GM19025 (cell line): Measurements from ENCODE around the gene MASP1.
"Not testable (repeated sequence)": the region's sequence is repeated elsewhere in the genome, so short reads cannot be mapped to it uniquely, and the experiment has no call there.

Experiments used
- ATAC-seq: cut with Tn5 transposase; IDR thresholded peaks from one replicate; pipeline ENCODE4 v1.9.1; 2021; ENCODE audit warnings: mild to moderate bottlenecking, low read depth, moderate library complexity; ENCODE audit not compliant: unreplicated experiment

The MASP1 gene

DNA sequence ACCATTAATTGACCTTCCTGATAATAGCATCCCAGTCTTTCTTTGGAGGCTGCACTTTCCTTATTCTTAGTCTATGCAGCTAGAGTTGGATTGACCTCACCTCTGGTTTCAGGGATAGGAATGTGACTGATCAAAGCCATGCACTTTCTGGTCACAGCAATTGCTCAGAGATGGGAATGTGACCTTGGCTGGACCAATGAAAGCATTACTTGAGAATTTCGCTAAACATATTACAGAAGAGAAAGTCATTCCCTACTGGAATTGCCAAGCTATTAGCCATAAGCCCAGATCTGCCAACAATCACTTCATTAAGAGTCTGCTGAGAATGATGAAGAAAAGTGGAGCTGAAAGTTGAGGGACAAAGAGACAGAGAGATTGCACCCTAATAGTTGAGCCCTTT is 61.5 kb downstream of the MASP1 start:
- ATAC-seq: no peak

DNA sequence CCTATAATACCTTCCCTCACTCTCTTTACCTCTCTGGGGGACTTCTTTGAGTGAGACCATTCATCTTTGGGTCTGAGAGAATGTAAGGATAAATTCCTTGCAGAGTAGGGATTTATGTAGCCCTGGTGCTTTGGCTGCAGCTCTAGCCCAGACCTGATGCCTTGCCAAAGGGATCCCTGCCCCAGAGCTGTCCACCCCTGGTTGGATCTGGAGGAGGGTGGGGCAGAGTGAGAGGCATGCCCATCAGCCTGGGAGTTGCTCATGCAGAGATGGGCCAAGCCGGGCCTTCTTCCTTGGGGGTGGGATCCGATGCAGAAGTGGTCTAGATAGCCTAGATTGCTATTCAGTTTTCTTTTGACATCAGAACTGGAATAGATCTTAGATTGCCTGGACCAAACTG is 62.8 kb downstream of the MASP1 start:
- ATAC-seq: no peak

DNA sequence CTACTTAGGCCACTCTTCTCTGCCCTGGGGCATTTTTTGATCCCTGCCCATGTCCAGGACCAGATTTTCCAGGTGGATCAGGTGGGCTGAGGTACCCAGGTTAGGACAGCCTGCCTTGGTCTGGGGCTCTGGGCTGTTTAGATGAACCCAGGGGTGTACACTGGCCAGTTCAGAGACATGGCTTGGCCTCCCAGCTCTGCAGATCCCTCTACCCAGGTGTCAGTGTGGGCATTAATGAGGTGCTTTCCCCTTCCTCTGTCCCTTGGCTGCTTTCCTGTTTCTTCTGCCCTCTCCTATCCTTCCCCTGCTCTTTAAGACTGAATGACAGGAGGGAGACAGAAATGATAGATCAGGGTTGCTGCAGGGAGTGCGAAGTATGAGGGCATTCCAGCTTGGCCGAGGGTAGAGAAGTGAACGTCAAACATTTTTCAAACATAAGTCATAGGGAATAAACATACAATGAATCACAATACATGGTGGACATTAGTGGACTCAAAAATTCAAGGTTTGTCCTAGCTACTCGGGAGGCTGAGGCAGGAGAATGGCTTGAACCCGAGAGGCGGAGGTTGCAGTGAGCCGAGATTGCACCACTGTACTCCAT is 63.8 kb downstream of the MASP1 start:
- no peak for ATAC-seq

DNA sequence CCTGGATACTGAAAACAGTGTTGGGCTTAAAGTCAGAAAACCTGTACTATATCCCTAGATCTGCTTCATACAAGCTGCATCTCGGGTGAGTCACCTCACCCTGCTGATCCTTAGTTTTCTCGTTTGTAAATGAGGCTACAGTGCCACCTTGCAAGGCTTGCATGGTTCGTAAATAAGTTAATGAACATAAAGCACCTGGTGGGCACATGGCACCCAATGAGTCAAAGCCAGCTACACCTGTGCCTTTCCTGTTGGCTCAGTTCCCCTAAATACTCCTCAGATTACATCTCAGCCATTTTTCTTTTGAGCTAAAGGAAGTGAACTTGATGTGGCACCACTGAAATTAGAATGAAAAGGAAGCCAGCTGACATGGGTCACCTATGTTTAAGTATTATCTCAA is 67.7 kb downstream of the MASP1 start:
- no peak for ATAC-seq

DNA sequence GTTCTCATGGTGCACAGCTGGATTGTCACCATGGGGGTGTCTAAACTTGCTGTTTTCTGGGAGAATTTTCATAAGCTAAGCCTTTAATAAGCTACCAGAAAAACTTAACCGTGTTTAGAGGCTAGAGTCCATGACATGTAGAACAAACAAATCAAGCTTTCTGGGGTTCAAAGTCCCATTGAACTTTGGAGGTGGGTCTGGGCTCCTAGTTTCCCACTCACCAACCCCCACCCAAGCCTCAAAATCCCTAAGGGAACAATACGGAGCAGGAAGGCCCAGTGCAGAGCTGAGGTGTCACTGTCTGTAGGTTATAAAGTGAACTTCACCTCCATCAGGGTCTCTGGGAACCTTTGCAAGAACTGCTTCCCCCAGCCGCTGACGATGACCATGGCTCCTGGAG is 68.7 kb downstream of the MASP1 start:
- no peak for ATAC-seq

DNA sequence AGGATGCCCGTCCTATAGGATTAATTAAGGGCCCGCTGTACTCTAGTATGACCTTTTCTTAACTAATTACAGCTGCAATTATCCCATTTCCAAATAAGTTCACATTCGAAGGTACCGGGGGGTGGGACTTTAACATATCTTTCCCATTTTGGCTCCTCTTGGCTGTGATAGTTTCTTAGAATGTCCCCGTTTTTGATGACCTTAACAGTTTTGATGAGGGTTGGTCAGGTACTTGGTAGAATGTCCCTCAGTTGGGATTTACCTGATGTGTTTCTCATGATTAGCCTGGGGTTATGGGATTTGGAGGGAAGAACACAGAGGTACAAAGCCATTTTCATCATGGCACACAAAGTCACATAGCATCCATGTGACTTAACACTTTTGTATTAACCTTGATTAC is 76.1 kb downstream of the MASP1 start:
- ATAC-seq: no peak

DNA sequence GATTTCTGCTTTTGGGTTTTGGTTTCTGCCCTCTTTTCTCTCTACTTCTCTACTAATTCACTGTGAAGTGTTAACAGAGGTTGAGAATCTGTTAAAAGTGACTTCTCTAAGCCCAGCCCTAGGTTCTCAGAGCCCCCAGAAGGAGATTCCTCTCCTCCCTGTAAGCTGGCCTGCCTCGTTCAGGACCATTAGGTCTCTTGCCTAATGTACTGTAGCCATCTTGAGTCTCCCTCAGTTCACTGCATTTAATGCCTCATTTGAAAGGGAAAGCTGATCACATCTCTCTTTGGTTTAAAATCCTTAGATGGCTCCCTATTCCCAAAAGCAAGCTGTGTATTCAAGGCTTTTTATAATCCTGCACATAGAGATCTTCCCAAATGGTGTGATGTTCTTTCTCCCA is 77.9 kb downstream of the MASP1 start:
- no peak for ATAC-seq

DNA sequence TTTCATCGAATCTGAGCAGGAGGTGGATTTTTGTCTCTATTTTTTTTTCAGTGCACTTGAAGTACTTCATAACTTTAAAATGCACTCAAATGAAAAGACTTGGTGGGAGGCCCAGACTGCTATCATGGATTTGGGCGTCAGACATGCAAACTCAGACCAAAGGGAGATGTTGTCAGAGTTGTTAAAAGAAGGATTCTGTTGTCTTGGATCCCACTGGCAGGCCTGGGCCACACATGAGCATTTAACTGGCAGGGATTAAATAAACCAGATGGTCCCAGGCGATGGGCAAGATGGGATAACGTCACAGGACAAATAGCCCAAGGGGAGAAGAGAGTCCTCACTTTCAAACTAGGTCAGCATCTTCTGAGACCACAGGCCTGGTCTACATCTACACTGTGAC is 78.8 kb downstream of the MASP1 start:
- no peak for ATAC-seq

DNA sequence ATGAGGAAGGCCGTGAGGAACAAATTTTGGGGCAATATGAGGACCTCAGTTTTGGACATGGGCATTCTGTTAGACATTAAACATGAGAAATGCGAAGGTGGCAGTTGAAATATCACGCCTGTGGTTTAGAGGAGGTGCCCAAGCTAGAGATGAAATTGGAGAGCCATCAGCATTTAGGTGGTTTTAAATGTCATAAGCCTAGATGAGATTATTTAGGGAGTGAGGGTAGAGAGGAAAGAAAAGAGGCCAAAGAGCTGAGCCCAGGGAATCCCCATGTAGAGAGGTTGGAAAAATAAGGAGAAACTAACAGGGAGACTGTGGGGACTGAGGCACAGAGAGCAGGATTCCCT is 79.4 kb downstream of the MASP1 start:
- ATAC-seq: no peak

DNA sequence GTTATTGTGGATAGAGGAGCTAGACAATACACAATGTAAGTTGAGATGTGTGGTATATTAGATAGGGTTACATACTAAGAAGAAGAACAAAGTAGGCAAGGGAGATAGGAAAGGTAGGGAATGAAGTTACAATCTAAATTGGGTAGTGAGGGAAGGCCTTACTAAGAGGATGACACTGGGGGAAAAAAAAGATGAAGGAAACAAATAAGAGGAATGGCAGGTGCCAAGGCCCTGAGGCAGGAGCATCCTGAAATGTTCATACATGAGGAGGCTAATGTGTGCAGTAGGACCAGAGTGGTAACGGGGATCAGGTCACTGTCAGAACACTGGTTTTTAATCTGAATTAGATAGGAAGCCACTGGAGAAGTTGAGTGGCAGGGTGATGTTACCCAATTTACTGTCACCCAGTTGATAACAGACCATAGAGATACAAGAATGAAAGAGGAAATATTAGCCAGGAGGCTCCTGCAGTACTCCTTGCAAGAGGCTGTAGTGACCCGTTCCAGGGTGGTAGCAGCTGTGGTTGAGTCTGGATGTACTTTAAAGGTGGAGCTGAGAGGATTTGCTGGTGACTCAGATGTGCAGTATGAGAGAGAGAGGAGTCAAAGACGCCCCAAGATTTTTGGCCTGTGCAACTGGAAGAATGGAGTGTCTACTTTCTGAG is 79.9 kb downstream of the MASP1 start:
- ATAC-seq: no peak

DNA sequence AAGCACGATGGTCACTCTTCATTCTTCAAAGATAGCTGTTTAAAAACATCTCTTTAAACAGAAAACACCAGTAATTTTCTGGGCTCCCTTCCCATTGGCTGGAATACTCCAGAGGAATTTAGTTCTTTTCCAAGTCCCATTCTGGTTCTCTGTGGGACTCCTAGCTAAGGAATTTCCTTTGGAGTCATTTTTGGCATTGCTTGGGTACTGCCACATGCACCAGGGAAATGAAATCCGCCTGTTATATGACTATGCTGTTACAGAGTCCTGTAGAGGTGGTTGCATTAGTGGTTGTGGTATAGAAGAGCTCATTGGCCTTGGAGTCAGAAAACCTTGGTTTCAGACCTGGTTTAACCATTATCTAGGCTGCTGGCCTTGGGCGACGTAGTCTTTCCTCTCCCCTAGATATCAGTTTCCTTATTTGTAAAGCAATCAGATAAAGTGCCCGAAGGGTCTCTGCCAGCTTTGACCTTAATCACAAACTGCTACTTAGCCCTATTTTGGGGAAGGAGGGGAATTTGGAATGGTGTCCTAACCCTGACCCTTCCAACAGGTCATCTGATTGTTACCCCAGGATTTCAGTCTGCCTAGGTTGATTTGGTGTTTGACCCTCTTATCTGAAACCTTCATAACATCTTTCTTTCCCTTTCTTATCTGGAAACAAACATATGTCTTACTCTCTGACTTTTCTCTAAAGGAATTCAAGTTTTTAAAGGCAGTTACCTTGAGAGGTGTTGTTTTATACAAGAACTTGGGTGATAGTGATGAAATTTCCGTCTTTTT is 80.8 kb downstream of the MASP1 start:
- ATAC-seq: peak; percentile 94

DNA sequence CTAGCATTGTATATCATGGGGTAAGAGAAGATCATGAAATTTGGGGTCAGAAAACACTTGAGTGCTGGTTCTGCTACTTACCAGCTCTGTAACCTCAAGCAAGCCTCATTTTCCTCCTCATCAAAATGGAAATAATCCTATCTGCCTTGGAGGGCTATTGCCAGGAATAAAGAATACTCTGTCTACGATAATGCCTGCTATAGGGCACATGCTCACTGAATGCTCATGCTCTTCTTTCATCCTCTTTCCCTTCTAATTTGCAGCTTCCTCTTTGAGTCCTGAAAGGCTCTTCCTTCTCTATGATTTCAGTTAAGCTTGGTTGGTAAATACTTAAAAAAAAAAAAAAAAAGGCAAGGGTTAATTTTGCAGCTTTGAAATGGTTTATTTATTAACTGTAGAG is 81.4 kb downstream of the MASP1 start:
- no peak for ATAC-seq

DNA sequence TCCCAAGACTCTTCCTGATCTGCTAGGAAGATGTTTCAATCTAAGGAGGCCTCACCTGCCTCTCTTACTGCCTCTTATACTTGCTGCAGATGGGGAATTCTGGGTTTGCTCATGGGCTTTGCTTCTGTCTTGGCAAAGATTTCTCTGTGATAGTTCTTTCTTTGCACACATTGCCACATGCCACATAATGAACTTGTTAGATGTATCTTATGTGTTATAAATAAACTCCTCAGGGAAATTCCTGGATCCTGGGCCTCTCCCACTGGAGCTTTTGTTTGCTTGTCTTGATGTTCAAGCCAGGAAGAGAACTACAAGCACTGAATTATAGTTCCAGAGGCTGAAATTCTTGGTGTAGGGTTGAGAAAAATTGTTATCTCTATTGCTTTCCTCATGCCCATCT is 82.0 kb downstream of the MASP1 start:
- ATAC-seq: no peak

DNA sequence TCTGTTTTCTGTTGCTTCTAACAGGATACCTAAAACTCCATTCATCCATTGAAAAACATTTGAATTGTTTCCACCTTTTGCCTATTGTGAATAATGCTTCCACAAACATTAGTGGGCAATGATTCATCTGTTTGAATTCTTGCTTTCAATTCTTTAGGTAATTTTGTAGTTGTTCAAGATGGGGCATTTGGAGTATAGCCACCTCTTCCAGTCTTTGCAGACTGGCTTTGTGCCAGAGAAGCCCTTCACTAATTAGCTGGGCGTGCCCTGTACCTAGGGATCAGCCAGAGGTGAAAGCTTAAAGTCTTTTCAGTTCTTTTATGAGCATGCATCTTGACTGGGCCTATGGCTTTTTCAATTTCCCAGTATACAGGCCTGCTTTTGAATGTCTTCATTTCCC is 83.4 kb downstream of the MASP1 start:
- no peak for ATAC-seq

DNA sequence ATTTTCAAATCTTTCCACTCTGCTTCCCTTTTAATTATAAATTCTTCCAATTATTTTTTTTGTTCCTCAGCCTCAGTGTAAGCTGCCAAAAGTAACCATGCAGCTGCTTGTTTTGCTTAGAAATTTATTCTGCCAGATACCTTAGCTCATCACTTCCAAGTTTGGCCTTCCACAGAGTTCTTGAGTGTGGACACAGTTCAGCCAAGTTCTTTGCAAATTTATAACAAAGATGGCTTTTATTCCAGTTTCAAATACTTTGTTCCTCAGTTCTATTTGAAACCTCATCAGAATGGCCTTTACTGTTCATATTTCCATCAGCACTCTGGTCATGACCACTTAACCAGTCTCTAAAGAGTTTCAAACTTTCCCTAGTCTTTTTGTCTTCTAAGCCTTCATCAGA is 83.9 kb downstream of the MASP1 start:
- ATAC-seq: no peak

DNA sequence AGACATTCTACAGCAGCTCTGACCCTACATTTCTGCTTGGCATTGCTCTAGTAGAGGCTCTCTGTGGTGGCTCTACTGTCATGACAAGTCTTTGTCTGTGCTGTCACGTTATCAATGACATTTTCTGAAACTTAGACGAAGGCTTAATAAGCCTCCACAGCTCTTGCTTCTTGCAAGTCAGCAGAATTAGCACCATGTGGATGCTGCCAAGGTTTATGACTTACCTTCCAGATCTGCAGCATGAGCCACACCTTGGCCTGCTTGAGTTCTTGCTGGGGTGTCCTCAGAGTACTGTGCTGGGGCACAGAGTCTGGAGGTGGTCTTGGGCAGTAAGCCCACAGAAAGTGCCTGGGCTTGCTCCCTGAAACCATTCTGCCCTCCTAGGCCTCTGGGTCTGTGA is 84.5 kb downstream of the MASP1 start:
- no peak for ATAC-seq

DNA sequence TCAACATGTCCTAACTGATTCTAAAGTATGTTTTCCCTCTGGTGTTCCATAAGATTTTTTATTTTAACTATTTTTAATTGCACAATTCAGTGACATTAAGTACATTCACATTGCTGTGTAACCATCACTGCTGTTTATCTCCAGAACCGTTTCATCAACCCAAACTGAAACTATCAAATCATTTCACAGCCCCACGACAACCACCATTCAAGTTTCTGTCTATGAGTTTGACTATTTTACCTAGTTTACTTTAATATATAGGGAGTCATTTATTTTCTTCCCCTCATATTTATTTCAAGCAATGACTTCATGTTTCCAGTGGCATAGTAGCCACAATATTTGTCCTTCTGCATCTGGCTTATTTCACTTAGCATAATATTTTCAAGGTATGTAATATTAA is 85.9 kb downstream of the MASP1 start:
- ATAC-seq: no peak

DNA sequence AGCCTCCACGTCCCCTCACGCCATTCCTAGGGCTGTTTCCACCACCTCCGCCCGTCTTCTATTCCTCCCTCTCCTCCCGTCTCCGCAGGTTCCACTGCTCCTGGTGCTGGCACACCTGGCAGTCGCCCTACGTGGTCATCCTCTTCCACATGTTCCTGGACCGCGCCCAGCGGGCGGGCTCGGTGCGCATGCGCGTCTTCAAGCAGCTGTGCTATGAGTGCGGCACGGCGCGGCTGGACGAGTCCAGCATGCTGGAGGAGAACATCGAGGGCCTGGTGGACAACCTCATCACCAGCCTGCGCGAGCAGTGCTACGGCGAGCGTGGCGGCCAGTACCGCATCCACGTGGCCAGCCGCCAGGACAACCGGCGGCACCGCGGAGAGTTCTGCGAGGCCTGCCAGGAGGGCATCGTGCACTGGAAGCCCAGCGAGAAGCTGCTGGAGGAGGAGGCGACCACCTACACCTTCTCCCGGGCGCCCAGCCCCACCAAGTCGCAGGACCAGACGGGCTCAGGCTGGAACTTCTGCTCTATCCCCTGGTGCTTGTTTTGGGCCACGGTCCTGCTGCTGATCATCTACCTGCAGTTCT is 92.0 kb downstream of the MASP1 start:
- ATAC-seq: not testable (repeated sequence)

DNA sequence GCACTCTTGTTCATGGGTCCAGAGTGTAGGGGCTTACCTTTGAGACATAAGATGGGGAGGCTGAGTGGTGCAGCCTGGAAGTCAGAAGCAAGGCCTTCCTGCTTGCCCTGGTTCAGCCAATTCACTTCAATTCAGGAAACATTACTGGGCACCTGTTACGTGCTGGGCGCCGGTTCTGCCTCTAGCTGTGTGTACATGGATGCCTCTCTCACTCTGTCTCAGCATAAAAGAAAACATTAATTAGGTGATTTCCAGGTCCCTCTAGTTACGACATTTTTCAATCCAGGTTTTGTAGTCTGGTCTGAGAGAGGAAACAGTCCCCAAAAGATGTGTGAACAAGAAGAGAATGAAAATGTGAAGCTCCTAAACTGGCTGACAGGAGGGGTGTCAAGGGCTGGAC is 93.0 kb downstream of the MASP1 start:
- ATAC-seq: peak; percentile 80

DNA sequence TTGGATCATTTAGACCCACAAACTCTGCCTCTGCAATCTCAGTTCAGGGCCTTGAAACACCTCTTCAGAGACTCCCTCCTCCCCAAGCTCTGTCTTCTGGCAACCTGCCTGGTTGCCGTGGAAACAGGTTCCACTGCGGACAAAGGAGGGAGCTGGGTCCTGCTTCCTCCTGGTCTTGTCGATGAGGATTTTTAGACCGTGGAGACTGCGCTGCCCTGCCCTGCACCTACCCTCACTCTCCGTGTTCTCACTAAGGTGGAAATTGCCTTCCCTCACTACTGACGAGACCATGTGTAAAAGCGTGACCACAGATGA is 94.2 kb downstream of the MASP1 start, which contains the start of gene RTP1:
RTP1 (plus strand) TSS at position 152 of the 315 bp plus-strand sequence; CDS start at position 182, 30 bp downstream.
- ATAC-seq: no peak

DNA sequence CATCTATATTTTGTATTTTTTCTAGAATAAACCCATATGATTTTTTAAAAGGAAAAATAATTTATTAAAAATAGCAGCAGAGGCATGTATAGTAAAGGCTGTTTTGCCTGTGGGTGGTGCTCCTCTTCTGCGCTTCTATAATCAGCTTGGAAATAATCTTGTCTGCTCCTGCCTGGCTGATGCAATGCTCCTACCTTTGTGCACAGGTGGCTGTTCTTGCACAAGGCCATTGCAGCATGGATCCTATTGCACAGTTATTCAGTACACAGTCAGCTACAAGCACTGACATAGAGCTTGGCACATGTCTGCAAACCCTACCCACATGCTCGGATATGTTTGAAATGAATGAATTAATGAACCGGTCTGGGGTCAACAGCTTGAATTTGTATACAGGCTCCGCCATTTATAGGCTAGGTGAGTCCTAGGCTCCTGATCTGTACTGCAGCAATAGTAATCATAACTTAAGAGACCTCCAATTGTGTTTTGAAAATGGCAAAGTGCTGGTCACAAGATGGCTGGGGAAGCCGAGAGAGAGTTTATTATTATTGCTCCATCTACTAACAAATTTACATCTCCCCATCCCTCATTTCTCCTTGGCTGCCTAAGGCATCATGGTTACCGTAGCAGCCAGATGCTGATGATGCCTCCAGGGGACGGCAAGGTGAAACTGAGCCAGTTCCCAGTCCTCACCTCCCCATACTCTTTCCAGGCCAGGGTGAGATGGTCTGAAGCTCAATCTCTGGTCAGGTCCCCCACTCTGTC is 94.8 kb downstream of the MASP1 start:
- no peak for ATAC-seq
